Measurements from ENCODE around the gene C6orf89.

DNA sequence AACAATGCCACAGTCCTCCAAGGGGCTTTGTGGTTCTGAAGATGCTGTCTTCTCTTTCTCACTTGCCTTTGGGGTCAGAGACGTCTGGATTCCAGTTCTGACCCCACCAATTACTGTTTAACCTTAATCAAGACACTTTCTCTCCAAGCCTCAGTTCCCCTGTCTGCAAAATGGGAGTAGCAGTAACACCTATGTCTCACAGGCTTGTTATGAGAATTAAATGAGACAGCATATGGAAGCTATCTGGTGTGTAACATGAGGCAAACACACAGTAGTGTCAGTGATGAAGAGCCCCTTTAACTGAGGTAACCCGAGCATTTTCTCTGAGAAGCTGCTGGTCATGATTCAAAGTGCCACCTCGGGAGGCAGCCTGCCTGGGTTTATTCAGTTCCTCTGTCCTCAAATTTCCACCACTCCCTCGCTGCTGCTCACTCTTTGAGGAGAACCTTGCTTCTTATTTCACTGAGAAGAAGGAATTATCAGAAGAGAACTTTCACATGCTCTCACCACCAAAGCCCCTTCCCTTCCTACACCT, 22.8 kb upstream of the C6orf89 start:
- TF ChIP-seq YY1 (IDR thresholded peaks at IDR 0.05; ENCODE audit: insufficient read depth, insufficient read length), result no peak
- no peak for TF ChIP-seq ZNF274 (IDR thresholded peaks at IDR 0.05; ENCODE audit: low read depth, low read length)
- TF ChIP-seq SUZ12 (IDR thresholded peaks at IDR 0.05; ENCODE audit: extremely low read depth, insufficient read depth, insufficient read length), result no peak
